Choroid plexus epithelial cell (primary cell): Measurements from ENCODE around the gene RASSF4.
A peak's percentile ranks its signal among the peaks of the same experiment; 100 is the strongest.

ENCODE experiments used
- DNase-seq: peaks from one replicate; pipeline ENCODE4 v3.0.0-alpha.2; 2010; ENCODE audit warnings: low read depth
- H3K4me3 ChIP-seq: 2 replicates; pipeline ENCODE4 v1.5.1; 2011; ENCODE audit warnings: low read depth, mild to moderate bottlenecking, control low read depth, low read length, moderate library complexity
- CTCF ChIP-seq: conservative IDR thresholded peaks from 2 replicates; pipeline ENCODE4 v1.5.1; 2011; ENCODE audit warnings: low read depth, mild to moderate bottlenecking, control low read depth, inconsistent platforms, low read length, moderate library complexity

The RASSF4 gene

DNA sequence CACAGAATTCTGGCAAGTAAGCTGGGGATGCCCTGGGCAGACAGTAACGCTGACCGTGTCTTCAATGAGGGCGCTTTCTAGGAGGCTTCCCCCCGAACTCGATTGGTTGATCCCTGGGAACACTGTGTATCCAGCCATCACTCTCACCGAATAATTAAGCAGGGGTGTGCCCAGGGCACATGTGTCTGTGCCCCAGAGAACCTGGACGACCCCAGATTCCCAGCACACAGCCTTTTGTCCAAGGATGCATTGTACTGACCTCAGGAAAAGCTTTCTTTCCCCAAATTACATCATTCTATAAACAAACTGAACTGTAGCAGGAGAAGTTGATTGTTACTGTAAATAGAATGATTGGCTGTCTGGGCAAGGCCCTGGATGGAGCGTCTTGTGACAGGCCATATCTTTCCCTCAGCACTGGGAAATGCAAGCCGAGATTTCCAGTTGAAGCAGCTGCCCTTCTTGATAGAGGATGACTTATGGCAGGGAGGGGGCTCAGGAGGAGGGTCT lies 25.6 kb downstream of the RASSF4 start:
- H3K4me3 ChIP-seq = no peak overlapping the region
- peak; percentile 51 for DNase-seq
- no peak for TF ChIP-seq CTCF

GRCh38 chr10:44986179-44986578 lies 26.6 kb downstream of the RASSF4 start:
- no peak for DNase-seq
- no peak for TF ChIP-seq CTCF

GRCh38 chr10:44986670-44987069 lies 27.1 kb downstream of the RASSF4 start:
- no peak for TF ChIP-seq CTCF
- DNase-seq = peak; percentile 72
- H3K4me3 ChIP-seq = no peak overlapping the region

More at GRCh38 chr10:44986179-44986578, 26.6 kb downstream of the RASSF4 start:
- H3K4me3 ChIP-seq = no peak overlapping the region

DNA sequence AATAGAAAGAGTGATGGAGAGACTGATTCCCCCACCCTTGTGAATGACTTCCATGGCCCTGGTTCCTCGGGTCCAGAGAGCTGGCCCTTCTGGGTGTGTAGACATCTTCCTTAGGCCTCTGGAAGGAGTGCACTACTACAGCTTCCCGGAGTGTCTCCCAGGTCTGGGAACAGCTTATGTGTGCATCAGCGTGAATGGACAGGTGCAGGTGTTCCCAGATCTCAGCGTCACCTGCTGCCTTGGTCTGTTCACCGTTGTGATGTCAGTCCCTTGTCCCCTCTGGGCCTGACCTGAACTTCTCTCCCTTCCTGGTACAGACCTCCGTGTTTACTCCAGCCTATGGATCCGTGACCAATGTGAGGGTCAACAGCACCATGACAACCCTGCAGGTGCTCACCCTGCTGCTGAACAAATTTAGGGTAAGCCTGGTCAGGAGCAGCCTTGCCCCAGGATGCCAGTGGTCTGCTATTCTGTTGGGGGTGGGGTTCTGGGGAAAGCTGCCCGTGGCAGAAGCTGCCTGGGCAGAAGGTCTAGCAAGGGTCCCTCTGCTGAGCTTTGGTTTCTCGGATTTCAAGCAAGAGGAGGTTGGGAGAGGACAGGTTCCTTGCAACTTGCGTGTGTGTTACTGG lies 29.5 kb downstream of the RASSF4 start:
- no peak for DNase-seq
- no peak overlapping the region for H3K4me3 ChIP-seq
- no peak for TF ChIP-seq CTCF

- no peak for TF ChIP-seq CTCF
- no peak for DNase-seq
- no peak overlapping the region for H3K4me3 ChIP-seq
Measured at GRCh38 chr10:44989597-44990301, 30.1 kb downstream of the RASSF4 start.

DNA sequence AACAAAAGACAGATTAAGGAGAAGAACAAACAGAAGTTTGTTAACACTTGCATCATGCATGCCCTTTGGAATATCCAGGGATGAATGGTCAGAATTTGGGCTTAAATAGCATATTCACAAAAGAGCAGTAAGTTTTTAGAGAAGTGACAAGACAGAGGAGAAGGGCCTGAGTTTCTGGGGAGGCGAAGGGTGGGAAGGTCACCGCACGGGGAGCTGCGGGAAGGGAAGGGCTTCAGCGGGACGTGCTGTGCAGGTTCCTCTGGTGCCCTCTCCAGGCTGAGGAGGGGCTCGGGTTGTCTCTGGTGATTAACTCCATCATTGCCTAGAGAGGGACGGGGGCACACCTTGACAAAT lies 30.7 kb downstream of the RASSF4 start:
- no peak overlapping the region for H3K4me3 ChIP-seq
- peak; percentile 53 for TF ChIP-seq CTCF
- no peak for DNase-seq

- H3K4me3 ChIP-seq = no peak overlapping the region
- no peak for DNase-seq
- no peak for TF ChIP-seq CTCF
Measured at GRCh38 chr10:44990965-44991364, 31.4 kb downstream of the RASSF4 start.
